ENCODE measurements around the gene ZNF830. TPM values are rescaled to one million over a fixed set of nuclear protein-coding genes. Genes with fewer than 3 reads are reported as not detected.

Gene ZNF830
- total and polyA plus RNA-seq, 2 of the 13 experiments (the other 11 are each of a cell fraction or from before 2014, with no cell fraction given), result 6.1 to 19.0 TPM

DNA sequence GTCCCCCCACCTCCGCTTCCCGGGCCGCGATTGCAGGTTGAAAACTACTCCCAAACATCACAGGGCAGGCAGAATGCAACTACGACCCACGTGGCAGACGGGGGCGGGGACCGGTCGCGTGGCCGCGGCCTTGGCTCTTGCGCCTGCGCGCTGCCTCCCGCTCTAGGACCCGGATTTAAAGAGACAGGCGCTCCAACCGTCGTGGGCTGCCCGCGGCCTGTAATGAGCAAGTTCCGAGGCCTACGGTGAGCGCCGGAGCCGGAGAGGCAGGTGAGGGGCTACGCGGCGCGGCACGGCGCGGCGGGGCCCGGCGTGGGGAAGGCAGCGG lies 19.0 kb downstream of the ZNF830 start, which contains the start of gene LIG3 (continued):
- TF ChIP-seq RAD21 (CRISPR knock-in tag; IDR thresholded peaks at IDR 0.05) (no peak), POLR2A (IDR thresholded peaks at IDR 0.05; ENCODE audit: insufficient read depth in 1 of 2, low read depth in 2 of 2, low read length in 2 of 2) (peak; percentile 76 to 88), ZNF354B (CRISPR knock-in tag; IDR thresholded peaks at IDR 0.05) (no peak), ZNF430 (CRISPR knock-in tag; IDR thresholded peaks at IDR 0.05) (peak; percentile 31; the same call in 1 of the 2 replicates), RORA (CRISPR knock-in tag; IDR thresholded peaks at IDR 0.05) (no peak), TAF1 (CRISPR knock-in tag; IDR thresholded peaks at IDR 0.05) (peak; percentile 72), NFE2L2 (IDR thresholded peaks at IDR 0.05; ENCODE audit: low read length) (no peak), GTF2F1 (IDR thresholded peaks at IDR 0.05; ENCODE audit: low read length) (no peak), JUN (CRISPR knock-in tag; IDR thresholded peaks at IDR 0.05) (no peak), MED1 (CRISPR knock-in tag; IDR thresholded peaks at IDR 0.05) (peak; percentile 26; the same call in 1 of the 2 replicates), NR1H2 (CRISPR knock-in tag; IDR thresholded peaks at IDR 0.05; ENCODE audit: borderline replicate concordance, low read depth) (no peak), RFX5 (IDR thresholded peaks at IDR 0.05; ENCODE audit: low read depth, low read length) (no peak), HNRNPK (IDR thresholded peaks at IDR 0.05; ENCODE audit: low read depth, low read length, poor library complexity, severe bottlenecking) (no peak), ELF1 (CRISPR knock-in tag; IDR thresholded peaks at IDR 0.05) (peak; percentile 57; the same call in 1 of the 2 replicates), ZNF703 (CRISPR knock-in tag; IDR thresholded peaks at IDR 0.05; ENCODE audit: borderline replicate concordance) (no peak)
- TF ChIP-seq, protein P1, sequence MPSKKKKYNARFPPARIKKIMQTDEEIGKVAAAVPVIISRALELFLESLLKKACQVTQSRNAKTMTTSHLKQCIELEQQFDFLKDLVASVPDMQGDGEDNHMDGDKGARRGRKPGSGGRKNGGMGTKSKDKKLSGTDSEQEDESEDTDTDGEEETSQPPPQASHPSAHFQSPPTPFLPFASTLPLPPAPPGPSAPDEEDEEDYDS (CRISPR knock-in tag; IDR thresholded peaks at IDR 0.05), result peak; percentile 72; the same call in 1 of the 2 replicates
- TF ChIP-seq, protein P2, sequence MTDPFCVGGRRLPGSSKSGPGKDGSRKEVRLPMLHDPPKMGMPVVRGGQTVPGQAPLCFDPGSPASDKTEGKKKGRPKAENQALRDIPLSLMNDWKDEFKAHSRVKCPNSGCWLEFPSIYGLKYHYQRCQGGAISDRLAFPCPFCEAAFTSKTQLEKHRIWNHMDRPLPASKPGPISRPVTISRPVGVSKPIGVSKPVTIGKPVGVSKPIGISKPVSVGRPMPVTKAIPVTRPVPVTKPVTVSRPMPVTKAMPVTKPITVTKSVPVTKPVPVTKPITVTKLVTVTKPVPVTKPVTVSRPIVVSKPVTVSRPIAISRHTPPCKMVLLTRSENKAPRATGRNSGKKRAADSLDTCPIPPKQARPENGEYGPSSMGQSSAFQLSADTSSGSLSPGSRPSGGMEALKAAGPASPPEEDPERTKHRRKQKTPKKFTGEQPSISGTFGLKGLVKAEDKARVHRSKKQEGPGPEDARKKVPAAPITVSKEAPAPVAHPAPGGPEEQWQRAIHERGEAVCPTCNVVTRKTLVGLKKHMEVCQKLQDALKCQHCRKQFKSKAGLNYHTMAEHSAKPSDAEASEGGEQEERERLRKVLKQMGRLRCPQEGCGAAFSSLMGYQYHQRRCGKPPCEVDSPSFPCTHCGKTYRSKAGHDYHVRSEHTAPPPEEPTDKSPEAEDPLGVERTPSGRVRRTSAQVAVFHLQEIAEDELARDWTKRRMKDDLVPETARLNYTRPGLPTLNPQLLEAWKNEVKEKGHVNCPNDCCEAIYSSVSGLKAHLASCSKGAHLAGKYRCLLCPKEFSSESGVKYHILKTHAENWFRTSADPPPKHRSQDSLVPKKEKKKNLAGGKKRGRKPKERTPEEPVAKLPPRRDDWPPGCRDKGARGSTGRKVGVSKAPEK (CRISPR knock-in tag; IDR thresholded peaks at IDR 0.05; ENCODE audit: borderline replicate concordance), result no peak
- TF ChIP-seq, protein P3, sequence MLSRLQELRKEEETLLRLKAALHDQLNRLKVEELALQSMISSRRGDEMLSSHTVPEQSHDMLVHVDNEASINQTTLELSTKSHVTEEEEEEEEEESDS (CRISPR knock-in tag; IDR thresholded peaks at IDR 0.05; ENCODE audit: borderline replicate concordance), result no peak
- TF ChIP-seq, protein P4, sequence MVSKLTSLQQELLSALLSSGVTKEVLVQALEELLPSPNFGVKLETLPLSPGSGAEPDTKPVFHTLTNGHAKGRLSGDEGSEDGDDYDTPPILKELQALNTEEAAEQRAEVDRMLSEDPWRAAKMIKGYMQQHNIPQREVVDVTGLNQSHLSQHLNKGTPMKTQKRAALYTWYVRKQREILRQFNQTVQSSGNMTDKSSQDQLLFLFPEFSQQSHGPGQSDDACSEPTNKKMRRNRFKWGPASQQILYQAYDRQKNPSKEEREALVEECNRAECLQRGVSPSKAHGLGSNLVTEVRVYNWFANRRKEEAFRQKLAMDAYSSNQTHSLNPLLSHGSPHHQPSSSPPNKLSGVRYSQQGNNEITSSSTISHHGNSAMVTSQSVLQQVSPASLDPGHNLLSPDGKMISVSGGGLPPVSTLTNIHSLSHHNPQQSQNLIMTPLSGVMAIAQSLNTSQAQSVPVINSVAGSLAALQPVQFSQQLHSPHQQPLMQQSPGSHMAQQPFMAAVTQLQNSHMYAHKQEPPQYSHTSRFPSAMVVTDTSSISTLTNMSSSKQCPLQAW (CRISPR knock-in tag; IDR thresholded peaks at IDR 0.05), result peak; percentile 65; the same call in 1 of the 2 replicates
- TF ChIP-seq, protein P5, sequence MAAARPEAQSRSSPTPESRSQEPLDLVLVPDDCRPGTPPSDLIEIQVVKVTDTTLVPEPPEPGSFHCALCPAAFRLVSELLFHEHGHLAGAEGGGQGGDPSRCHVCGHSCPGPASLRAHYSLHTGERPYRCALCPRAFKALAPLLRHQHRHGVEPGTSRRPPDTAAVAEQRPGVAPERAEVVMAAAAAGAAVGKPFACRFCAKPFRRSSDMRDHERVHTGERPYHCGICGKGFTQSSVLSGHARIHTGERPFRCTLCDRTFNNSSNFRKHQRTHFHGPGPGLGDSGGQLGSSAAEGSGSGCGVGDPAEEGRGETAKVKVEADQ (CRISPR knock-in tag; IDR thresholded peaks at IDR 0.05; ENCODE audit: borderline replicate concordance), result no peak
- TF ChIP-seq, protein P6, sequence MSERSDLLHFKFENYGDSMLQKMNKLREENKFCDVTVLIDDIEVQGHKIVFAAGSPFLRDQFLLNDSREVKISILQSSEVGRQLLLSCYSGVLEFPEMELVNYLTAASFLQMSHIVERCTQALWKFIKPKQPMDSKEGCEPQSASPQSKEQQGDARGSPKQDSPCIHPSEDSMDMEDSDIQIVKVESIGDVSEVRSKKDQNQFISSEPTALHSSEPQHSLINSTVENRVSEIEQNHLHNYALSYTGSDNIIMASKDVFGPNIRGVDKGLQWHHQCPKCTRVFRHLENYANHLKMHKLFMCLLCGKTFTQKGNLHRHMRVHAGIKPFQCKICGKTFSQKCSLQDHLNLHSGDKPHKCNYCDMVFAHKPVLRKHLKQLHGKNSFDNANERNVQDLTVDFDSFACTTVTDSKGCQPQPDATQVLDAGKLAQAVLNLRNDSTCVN (CRISPR knock-in tag; IDR thresholded peaks at IDR 0.05; ENCODE audit: borderline replicate concordance), result no peak
